ENCODE measurements around the gene LMO3.

Gene LMO3

GRCh38 chr12:16583969-16584745 lies 21.8 kb downstream of the LMO3 start:
- DNase-seq (ENCODE audit: low read depth, low spot score), result peak; percentile 46
- in situ Hi-C loops (cut with HindIII; ENCODE audit: low sequenced_read_pairs), result no loop called here
- H3K4me3 ChIP-seq (ENCODE audit: low read depth, low read length), result no peak overlapping the region
- no peak for TF ChIP-seq CTCF (IDR thresholded peaks at IDR 0.05; ENCODE audit: low read depth, low read length)

- TF ChIP-seq CTCF (IDR thresholded peaks at IDR 0.05; ENCODE audit: low read depth, low read length), result no peak
- no peak for DNase-seq (ENCODE audit: low read depth, low spot score)
- H3K4me3 ChIP-seq (ENCODE audit: low read depth, low read length), result no peak overlapping the region
- in situ Hi-C loops (cut with HindIII; ENCODE audit: low sequenced_read_pairs), result no loop called here
These were observed 24.5 kb downstream of the LMO3 start for GRCh38 chr12:16581416-16581815.

GRCh38 chr12:16579041-16579440 lies 26.9 kb downstream of the LMO3 start:
- in situ Hi-C loops (cut with HindIII; ENCODE audit: low sequenced_read_pairs), result no loop called here
- H3K4me3 ChIP-seq (ENCODE audit: low read depth, low read length), result no peak overlapping the region
- no peak for TF ChIP-seq CTCF (IDR thresholded peaks at IDR 0.05; ENCODE audit: low read depth, low read length)
- DNase-seq (ENCODE audit: low read depth, low spot score), result no peak

DNA sequence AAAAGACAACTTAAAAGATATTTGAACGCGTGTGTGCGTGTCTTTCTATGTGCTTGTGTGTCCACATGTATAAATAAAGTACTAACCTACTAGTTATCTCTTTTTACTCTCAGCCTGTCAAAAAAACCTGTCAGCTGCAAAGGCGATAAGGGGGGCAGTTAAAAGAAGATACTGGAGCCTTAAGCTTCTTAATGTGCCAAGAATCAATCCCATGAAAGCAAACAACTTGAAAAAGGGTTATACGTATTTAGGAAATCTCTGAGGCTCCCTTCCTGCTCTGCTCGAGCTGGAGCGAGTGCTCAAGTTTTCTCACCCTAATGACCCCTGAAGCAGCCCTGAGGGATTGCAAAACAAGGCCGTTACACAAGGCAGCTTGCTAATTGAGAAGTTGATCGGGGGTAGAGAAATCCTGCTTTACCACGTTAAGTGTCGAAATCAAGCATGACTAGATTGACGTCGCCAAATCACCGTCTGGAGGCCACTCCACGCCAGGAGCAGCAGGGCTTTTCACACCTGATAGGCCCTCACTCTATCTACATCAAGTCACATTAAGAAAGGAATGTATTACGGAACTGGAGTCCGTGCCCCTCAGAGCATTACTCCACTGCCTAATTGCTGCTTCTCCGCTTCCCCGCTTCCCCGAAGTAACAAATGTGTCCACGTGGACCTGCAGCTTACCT lies 32.4 kb downstream of the LMO3 start:
- in situ Hi-C loops (cut with HindIII; ENCODE audit: low sequenced_read_pairs), result no loop called here
- no peak for TF ChIP-seq CTCF (IDR thresholded peaks at IDR 0.05; ENCODE audit: low read depth, low read length)
- no peak for DNase-seq (ENCODE audit: low read depth, low spot score)
- no peak overlapping the region for H3K4me3 ChIP-seq (ENCODE audit: low read depth, low read length)

GRCh38 chr12:16568873-16569272 lies 37.1 kb downstream of the LMO3 start:
- DNase-seq (ENCODE audit: low read depth, low spot score), result no peak
- in situ Hi-C loops (cut with HindIII; ENCODE audit: low sequenced_read_pairs), result no loop called here
- TF ChIP-seq CTCF (IDR thresholded peaks at IDR 0.05; ENCODE audit: low read depth, low read length), result no peak
- no peak overlapping the region for H3K4me3 ChIP-seq (ENCODE audit: low read depth, low read length)

- no peak for DNase-seq (ENCODE audit: low read depth, low spot score)
- no peak for TF ChIP-seq CTCF (IDR thresholded peaks at IDR 0.05; ENCODE audit: low read depth, low read length)
- H3K4me3 ChIP-seq (ENCODE audit: low read depth, low read length), result no peak overlapping the region
- in situ Hi-C loops (cut with HindIII; ENCODE audit: low sequenced_read_pairs), result no loop called here
These were observed 41.3 kb downstream of the LMO3 start for GRCh38 chr12:16564675-16565074.

All from astrocyte of the spinal cord (primary cell).